ENCODE measurements around the gene IRAK1. TPM values are rescaled to one million over a fixed set of nuclear protein-coding genes. Genes with fewer than 3 reads are reported as not detected.
A peak's percentile ranks its signal among the peaks of the same experiment; 100 is the strongest.

Gene IRAK1
- total and polyA plus RNA-seq, 2 of the 13 experiments (the other 11 are each of a cell fraction or from before 2014, with no cell fraction given), result 57.7 to 77.3 TPM

GRCh38 chrX:154023276-154024000 lies 3.7 kb upstream of the IRAK1 start:
- DNase-seq (ENCODE audit: low spot score), result no peak
- intact Hi-C loops (cut with micrococcal nuclease; ENCODE audit: unreplicated experiment) (no loop called here), in situ Hi-C loops (cut with HindIII; ENCODE audit: extremely low pct_ligation_motif_present, low pct_unique_long_range_greater_than_20kb) (no loop called here)
- BruUV-seq (replicated peaks), result no TSS peak
- H2AFZ ChIP-seq (ENCODE audit: low read length), result no peak overlapping the region
- H3K4me3 ChIP-seq (replicated peaks in 1 of 3; ENCODE audit: insufficient read depth in 1 of 3, low read depth in 2 of 3, low read length in 3 of 3), result no peak overlapping the region
- peak; percentile 37 for FAIRE-seq
- CTCF ChIA-PET (ENCODE audit: low intra/inter-chr PET ratio, low total read pairs), result no interaction called here
- no peak overlapping the region for H3K9ac ChIP-seq (ENCODE audit: insufficient read depth, low read depth, low read length)
- no peaks in the 10 kb centered on the region for H3K9me3 ChIP-seq (ENCODE audit: low read length)
- ATAC-seq, result peak; percentile 27
- H4K20me1 ChIP-seq (ENCODE audit: insufficient read depth, low read length), result no peaks in the 10 kb centered on the region
- peak overlapping the region; percentile 44 for H3K27ac ChIP-seq (ENCODE audit: extremely low read length, insufficient read depth, low read length)
- H3K36me3 ChIP-seq (replicated peaks in 1 of 2; ENCODE audit: control insufficient read depth in 1 of 2, insufficient read depth in 2 of 2, low read length in 2 of 2), result peaks cover 0 to under 1% of the 10 kb centered on the region in 2 experiments; a peak in 1 of 5 replicates
- no peaks in the 10 kb centered on the region for H3K27me3 ChIP-seq (ENCODE audit: control insufficient read depth in 1 of 2, insufficient read depth in 2 of 2, low read length in 2 of 2)
- H3K4me2 ChIP-seq (ENCODE audit: low read depth, low read length), result peak overlapping the region; percentile 12; the same call in 1 of the 2 replicates
- peaks cover 36% of the 10 kb centered on the region for H3K4me1 ChIP-seq (ENCODE audit: insufficient read depth, low read length)
- POLR2A ChIA-PET, result no interaction called here
- peaks cover 9% of the 10 kb centered on the region for H3K79me2 ChIP-seq (ENCODE audit: insufficient read depth, low read length)
- WGBS (ENCODE audit: low lambda C conversion rate), result 24% methylated on average over 3 of the region's 27 CpGs
- TF ChIP-seq AGO2 (optimal IDR thresholded peaks at IDR 0.05; ENCODE audit: low read depth, low read length) (peak; percentile 22), CEBPB (IDR thresholded peaks at IDR 0.05; ENCODE audit: borderline replicate concordance, low read depth, low read length) (peak; percentile 19; the same call in 1 of the 2 replicates), GATAD2A (CRISPR knock-in tag; IDR thresholded peaks at IDR 0.05) (0 out of 2 replicates have a peak, but pooled peaks have one; percentile 17), SRSF4 (IDR thresholded peaks at IDR 0.05; ENCODE audit: low read depth, low read length, poor library complexity, severe bottlenecking) (no peak), ZSCAN30 (CRISPR knock-in tag; IDR thresholded peaks at IDR 0.05) (no peak), ZNF343 (CRISPR knock-in tag; IDR thresholded peaks at IDR 0.05) (no peak), ZNF510 (CRISPR knock-in tag; IDR thresholded peaks at IDR 0.05; ENCODE audit: low read depth) (no peak), RFXAP (CRISPR knock-in tag; IDR thresholded peaks at IDR 0.05; ENCODE audit: borderline replicate concordance) (no peak), GABPB1 (CRISPR knock-in tag; IDR thresholded peaks at IDR 0.05) (peak; percentile 38; the same call in 1 of the 2 replicates)
- TF ChIP-seq, protein P1, sequence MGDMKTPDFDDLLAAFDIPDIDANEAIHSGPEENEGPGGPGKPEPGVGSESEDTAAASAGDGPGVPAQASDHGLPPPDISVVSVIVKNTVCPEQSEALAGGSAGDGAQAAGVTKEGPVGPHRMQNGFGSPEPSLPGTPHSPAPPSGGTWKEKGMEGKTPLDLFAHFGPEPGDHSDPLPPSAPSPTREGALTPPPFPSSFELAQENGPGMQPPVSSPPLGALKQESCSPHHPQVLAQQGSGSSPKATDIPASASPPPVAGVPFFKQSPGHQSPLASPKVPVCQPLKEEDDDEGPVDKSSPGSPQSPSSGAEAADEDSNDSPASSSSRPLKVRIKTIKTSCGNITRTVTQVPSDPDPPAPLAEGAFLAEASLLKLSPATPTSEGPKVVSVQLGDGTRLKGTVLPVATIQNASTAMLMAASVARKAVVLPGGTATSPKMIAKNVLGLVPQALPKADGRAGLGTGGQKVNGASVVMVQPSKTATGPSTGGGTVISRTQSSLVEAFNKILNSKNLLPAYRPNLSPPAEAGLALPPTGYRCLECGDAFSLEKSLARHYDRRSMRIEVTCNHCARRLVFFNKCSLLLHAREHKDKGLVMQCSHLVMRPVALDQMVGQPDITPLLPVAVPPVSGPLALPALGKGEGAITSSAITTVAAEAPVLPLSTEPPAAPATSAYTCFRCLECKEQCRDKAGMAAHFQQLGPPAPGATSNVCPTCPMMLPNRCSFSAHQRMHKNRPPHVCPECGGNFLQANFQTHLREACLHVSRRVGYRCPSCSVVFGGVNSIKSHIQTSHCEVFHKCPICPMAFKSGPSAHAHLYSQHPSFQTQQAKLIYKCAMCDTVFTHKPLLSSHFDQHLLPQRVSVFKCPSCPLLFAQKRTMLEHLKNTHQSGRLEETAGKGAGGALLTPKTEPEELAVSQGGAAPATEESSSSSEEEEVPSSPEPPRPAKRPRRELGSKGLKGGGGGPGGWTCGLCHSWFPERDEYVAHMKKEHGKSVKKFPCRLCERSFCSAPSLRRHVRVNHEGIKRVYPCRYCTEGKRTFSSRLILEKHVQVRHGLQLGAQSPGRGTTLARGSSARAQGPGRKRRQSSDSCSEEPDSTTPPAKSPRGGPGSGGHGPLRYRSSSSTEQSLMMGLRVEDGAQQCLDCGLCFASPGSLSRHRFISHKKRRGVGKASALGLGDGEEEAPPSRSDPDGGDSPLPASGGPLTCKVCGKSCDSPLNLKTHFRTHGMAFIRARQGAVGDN (CRISPR knock-in tag; IDR thresholded peaks at IDR 0.05), result peak; percentile 64

All from HepG2 (cell line).